C4-2B (cell line): ENCODE results near the gene FAM124B.

Experiments used
- ZFX ChIP-seq: fragments of 450-650 bp; IDR thresholded peaks from 2 replicates; pipeline ENCODE4 v1.6.1; 2017
- TF ChIP-seq, protein P1 (sequence below): fragments of 450-650 bp; conservative IDR thresholded peaks from 2 replicates; pipeline ENCODE4 v1.5.1; 2017; ENCODE audit warnings: mild to moderate bottlenecking

- TF ChIP-seq, protein P1, sequence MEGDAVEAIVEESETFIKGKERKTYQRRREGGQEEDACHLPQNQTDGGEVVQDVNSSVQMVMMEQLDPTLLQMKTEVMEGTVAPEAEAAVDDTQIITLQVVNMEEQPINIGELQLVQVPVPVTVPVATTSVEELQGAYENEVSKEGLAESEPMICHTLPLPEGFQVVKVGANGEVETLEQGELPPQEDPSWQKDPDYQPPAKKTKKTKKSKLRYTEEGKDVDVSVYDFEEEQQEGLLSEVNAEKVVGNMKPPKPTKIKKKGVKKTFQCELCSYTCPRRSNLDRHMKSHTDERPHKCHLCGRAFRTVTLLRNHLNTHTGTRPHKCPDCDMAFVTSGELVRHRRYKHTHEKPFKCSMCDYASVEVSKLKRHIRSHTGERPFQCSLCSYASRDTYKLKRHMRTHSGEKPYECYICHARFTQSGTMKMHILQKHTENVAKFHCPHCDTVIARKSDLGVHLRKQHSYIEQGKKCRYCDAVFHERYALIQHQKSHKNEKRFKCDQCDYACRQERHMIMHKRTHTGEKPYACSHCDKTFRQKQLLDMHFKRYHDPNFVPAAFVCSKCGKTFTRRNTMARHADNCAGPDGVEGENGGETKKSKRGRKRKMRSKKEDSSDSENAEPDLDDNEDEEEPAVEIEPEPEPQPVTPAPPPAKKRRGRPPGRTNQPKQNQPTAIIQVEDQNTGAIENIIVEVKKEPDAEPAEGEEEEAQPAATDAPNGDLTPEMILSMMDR = no peak
- TF ChIP-seq ZFX = no peak
These were observed 40.4 kb upstream of the FAM124B start for GRCh38 chr2:224442071-224442967.
